Measurements from ENCODE around the gene CLPTM1.

CLPTM1 gene

GRCh38 chr19:45016388-45017314 is 61.5 kb downstream of the CLPTM1 start:
- DNase-seq = peak; percentile 90

DNA sequence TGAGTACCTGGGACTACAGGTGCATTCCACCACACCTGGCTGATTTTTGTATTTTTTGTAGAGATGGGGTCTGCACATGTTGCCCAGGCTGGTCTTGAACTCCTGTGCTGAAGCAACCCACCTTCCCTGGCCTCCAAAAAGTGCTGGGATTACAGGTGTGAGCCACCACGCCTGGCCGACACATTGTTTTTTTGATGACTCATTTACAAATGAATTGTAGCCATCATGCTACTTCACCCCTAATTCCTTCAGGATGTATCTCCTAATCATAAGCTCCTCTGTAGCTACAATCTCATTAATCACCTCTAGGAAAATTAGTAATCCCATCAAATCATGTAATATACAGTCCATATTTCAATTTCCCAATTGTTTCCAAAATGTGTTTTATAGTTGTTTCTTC is 64.0 kb downstream of the CLPTM1 start:
- no peak for DNase-seq

- no peak for DNase-seq
Measured at GRCh38 chr19:45020071-45020470, 64.9 kb downstream of the CLPTM1 start.

GRCh38 chr19:45021971-45022370 is 66.8 kb downstream of the CLPTM1 start:
- DNase-seq = no peak

- DNase-seq = no peak
Measured at GRCh38 chr19:45023048-45023447, 67.9 kb downstream of the CLPTM1 start.

- no peak for DNase-seq
Measured at GRCh38 chr19:45025264-45025663, 70.1 kb downstream of the CLPTM1 start.

DNA sequence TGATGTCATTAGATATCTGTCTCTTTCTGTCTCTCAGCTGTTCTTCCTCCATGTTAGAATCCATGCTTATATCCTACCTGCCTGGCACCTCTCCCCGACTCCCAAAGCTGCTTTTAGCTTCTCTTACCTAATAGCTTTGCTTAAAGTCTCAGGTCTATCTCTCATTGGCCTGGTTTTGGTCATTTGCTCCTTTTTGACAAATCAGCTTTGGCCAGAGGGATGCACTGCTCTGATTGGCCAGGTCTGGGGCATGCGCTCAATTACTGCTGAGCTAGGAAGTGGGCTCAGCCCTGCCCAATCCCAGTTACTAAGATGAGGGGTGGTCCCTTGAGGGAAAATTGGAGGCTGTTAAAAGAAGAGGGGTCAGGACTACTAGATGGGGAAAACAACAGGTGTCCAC is 72.2 kb downstream of the CLPTM1 start:
- DNase-seq = no peak

- no peak for DNase-seq
Measured at GRCh38 chr19:45030825-45031224, 75.6 kb downstream of the CLPTM1 start.

- DNase-seq = no peak
Measured at GRCh38 chr19:45032421-45032820, 77.2 kb downstream of the CLPTM1 start.

- no peak for DNase-seq
Measured at GRCh38 chr19:45035755-45036154, 80.6 kb downstream of the CLPTM1 start.

GRCh38 chr19:45037393-45038169 is 82.4 kb downstream of the CLPTM1 start:
- DNase-seq = no peak

- DNase-seq = peak; percentile 89
Measured at GRCh38 chr19:45038931-45039893, 84.0 kb downstream of the CLPTM1 start, which contains the start of gene CLASRP. Gene CLASRP, plus strand, starts transcription at chr19:45039045. Its CDS starts 1,168 bp downstream, at chr19:45040213.

GRCh38 chr19:45040059-45040771 is 85.0 kb downstream of the CLPTM1 start:
- DNase-seq = no peak

- no peak for DNase-seq
Measured at GRCh38 chr19:45041125-45041524, 85.9 kb downstream of the CLPTM1 start.
